Transverse colon (tissue), 4 donors: ENCODE measurements around the gene UNC13C.

ENCODE experiments used
- CTCF ChIP-seq, 5 experiments: fragments of 200-600 bp in 3 of 5; fragments of 450-650 bp in 2 of 5; sonication (generic) in 3 of 5; IDR thresholded peaks; 1 replicate in 2 of 5; 2 replicates in 3 of 5; pipeline ENCODE4 v1.5.1; 2016 to 2017; ENCODE audit warnings: antibody characterized with exemption in 5 of 5, inconsistent platforms in 3 of 5, mild to moderate bottlenecking in 2 of 5, moderate library complexity in 1 of 5
- POLR2A ChIP-seq: fragments of 450-650 bp; IDR thresholded peaks from one replicate; pipeline ENCODE4 v1.6.1; 2016; ENCODE audit warnings: antibody characterized with exemption, mild to moderate bottlenecking, moderate library complexity
- POLR2AphosphoS5 ChIP-seq, 3 donors: sonication (generic); formaldehyde crosslinking; IDR thresholded peaks; one replicate each; pipeline ENCODE4 v1.6.1; 2016; ENCODE audit warnings: antibody characterized with exemption in 3 of 3

DNA sequence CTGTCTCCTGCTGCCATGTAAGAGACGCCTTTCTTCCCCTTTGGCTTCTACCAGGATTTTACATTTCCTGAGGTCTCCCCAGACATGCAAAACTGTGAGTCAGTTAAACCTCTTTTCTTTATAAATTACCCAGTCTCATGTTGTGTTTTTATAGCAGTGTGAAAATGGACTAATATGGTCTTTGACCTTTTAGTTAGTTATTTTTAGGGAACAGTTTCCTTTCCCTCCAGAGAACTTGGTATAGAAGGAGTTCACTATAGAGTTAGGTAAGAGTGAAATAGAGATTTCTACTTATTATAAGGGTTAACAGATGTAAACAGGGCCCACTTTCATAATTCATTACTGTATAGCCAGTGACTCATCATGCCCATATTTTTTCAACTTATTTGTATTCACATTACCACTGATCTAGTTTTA lies 170.9 kb downstream of the UNC13C start:
- TF ChIP-seq POLR2A (no peak), CTCF (IDR thresholded peaks at IDR 0.05) (no peak), POLR2AphosphoS5 (IDR thresholded peaks at IDR 0.05) (no peak)
